ENCODE measurements around the gene RRAGB.
"Not testable (repeated sequence)": the region's sequence is repeated elsewhere in the genome, so short reads cannot be mapped to it uniquely, and the experiment has no call there.

RRAGB gene

GRCh38 chrX:55731826-55732225 lies 14.3 kb downstream of the RRAGB start:
- Histone ChIP-seq H3K9ac (ENCODE audit: low read depth, low read length) (no peak overlapping the region), H3K4me1 (ENCODE audit: insufficient read depth, low read length) (no peaks in the 10 kb centered on the region), H3K9me3 (ENCODE audit: control insufficient read depth, insufficient read depth, low read length) (no peaks in the 10 kb centered on the region), H3K36me3 (ENCODE audit: insufficient read depth, low read length) (no peaks in the 10 kb centered on the region)

- Histone ChIP-seq H3K9ac (ENCODE audit: low read depth, low read length) (no peak overlapping the region), H3K4me1 (ENCODE audit: insufficient read depth, low read length) (peaks cover 4% of the 10 kb centered on the region; the same call in 1 of the 2 replicates), H3K36me3 (ENCODE audit: insufficient read depth, low read length) (no peaks in the 10 kb centered on the region), H3K9me3 (ENCODE audit: control insufficient read depth, insufficient read depth, low read length) (no peaks in the 10 kb centered on the region)
Measured at GRCh38 chrX:55738969-55739368, 21.4 kb downstream of the RRAGB start.

GRCh38 chrX:55742649-55743048 lies 25.1 kb downstream of the RRAGB start:
- H3K9me3 ChIP-seq (ENCODE audit: control insufficient read depth, insufficient read depth, low read length), result no peaks in the 10 kb centered on the region
- H3K36me3 ChIP-seq (ENCODE audit: insufficient read depth, low read length), result no peaks in the 10 kb centered on the region; the same call in 1 of the 2 replicates
- no peak overlapping the region for H3K9ac ChIP-seq (ENCODE audit: low read depth, low read length)
- peaks cover 4% of the 10 kb centered on the region; the same call in 1 of the 2 replicates for H3K4me1 ChIP-seq (ENCODE audit: insufficient read depth, low read length)

- H3K36me3 ChIP-seq (ENCODE audit: insufficient read depth, low read length); H3K9ac ChIP-seq (ENCODE audit: low read depth, low read length); H3K9me3 ChIP-seq (ENCODE audit: control insufficient read depth, insufficient read depth, low read length); H3K4me1 ChIP-seq (ENCODE audit: insufficient read depth, low read length): not testable (repeated sequence)
Measured at GRCh38 chrX:55748463-55748862, 30.9 kb downstream of the RRAGB start.

- no peaks in the 10 kb centered on the region for H3K4me1 ChIP-seq (ENCODE audit: insufficient read depth, low read length)
- H3K36me3 ChIP-seq (ENCODE audit: insufficient read depth, low read length), result no peaks in the 10 kb centered on the region; the same call in 1 of the 2 replicates
- no peaks in the 10 kb centered on the region for H3K9me3 ChIP-seq (ENCODE audit: control insufficient read depth, insufficient read depth, low read length)
- no peak overlapping the region for H3K9ac ChIP-seq (ENCODE audit: low read depth, low read length)
Measured at GRCh38 chrX:55750256-55750655, 32.7 kb downstream of the RRAGB start.

GRCh38 chrX:55754861-55755294 lies 37.3 kb downstream of the RRAGB start:
- H3K9me3 ChIP-seq (ENCODE audit: control insufficient read depth, insufficient read depth, low read length), result no peaks in the 10 kb centered on the region
- H3K9ac ChIP-seq (ENCODE audit: low read depth, low read length), result no peak overlapping the region
- H3K4me1 ChIP-seq (ENCODE audit: insufficient read depth, low read length), result no peaks in the 10 kb centered on the region
- no peaks in the 10 kb centered on the region; the same call in 1 of the 2 replicates for H3K36me3 ChIP-seq (ENCODE audit: insufficient read depth, low read length)

GRCh38 chrX:55758033-55758432 lies 40.5 kb downstream of the RRAGB start:
- H3K9ac ChIP-seq (ENCODE audit: low read depth, low read length), result no peak overlapping the region
- H3K4me1 ChIP-seq (ENCODE audit: insufficient read depth, low read length), result no peaks in the 10 kb centered on the region
- no peaks in the 10 kb centered on the region; the same call in 1 of the 2 replicates for H3K36me3 ChIP-seq (ENCODE audit: insufficient read depth, low read length)
- no peaks in the 10 kb centered on the region for H3K9me3 ChIP-seq (ENCODE audit: control insufficient read depth, insufficient read depth, low read length)

GRCh38 chrX:55759478-55759877 lies 41.9 kb downstream of the RRAGB start:
- H3K4me1 ChIP-seq (ENCODE audit: insufficient read depth, low read length), result no peaks in the 10 kb centered on the region
- no peak overlapping the region for H3K9ac ChIP-seq (ENCODE audit: low read depth, low read length)
- no peaks in the 10 kb centered on the region for H3K9me3 ChIP-seq (ENCODE audit: control insufficient read depth, insufficient read depth, low read length)
- H3K36me3 ChIP-seq (ENCODE audit: insufficient read depth, low read length), result no peaks in the 10 kb centered on the region; the same call in 1 of the 2 replicates

- 0 out of 2 replicates have a peak, but pooled peaks cover 2% of the 10 kb centered on the region for H3K9me3 ChIP-seq (ENCODE audit: control insufficient read depth, insufficient read depth, low read length)
- no peaks in the 10 kb centered on the region for H3K36me3 ChIP-seq (ENCODE audit: insufficient read depth, low read length)
- no peak overlapping the region for H3K9ac ChIP-seq (ENCODE audit: low read depth, low read length)
- no peaks in the 10 kb centered on the region for H3K4me1 ChIP-seq (ENCODE audit: insufficient read depth, low read length)
Measured at GRCh38 chrX:55767100-55767499, 49.6 kb downstream of the RRAGB start.

- not testable (repeated sequence) for H3K36me3 ChIP-seq (ENCODE audit: insufficient read depth, low read length); H3K9me3 ChIP-seq (ENCODE audit: control insufficient read depth, insufficient read depth, low read length); H3K9ac ChIP-seq (ENCODE audit: low read depth, low read length); H3K4me1 ChIP-seq (ENCODE audit: insufficient read depth, low read length)
Measured at GRCh38 chrX:55774419-55774818, 56.9 kb downstream of the RRAGB start.

GRCh38 chrX:55777596-55777995 lies 60.0 kb downstream of the RRAGB start:
- Histone ChIP-seq H3K36me3 (ENCODE audit: insufficient read depth, low read length) (no peaks in the 10 kb centered on the region), H3K4me1 (ENCODE audit: insufficient read depth, low read length) (peaks cover 6% of the 10 kb centered on the region; the same call in 1 of the 2 replicates), H3K9ac (ENCODE audit: low read depth, low read length) (no peak overlapping the region), H3K9me3 (ENCODE audit: control insufficient read depth, insufficient read depth, low read length) (no peaks in the 10 kb centered on the region)

GRCh38 chrX:55778322-55778721 lies 60.8 kb downstream of the RRAGB start:
- Histone ChIP-seq H3K36me3 (ENCODE audit: insufficient read depth, low read length) (no peaks in the 10 kb centered on the region), H3K9me3 (ENCODE audit: control insufficient read depth, insufficient read depth, low read length) (no peaks in the 10 kb centered on the region), H3K9ac (ENCODE audit: low read depth, low read length) (no peak overlapping the region), H3K4me1 (ENCODE audit: insufficient read depth, low read length) (peaks cover 6% of the 10 kb centered on the region; the same call in 1 of the 2 replicates)

GRCh38 chrX:55783723-55784122 lies 66.2 kb downstream of the RRAGB start:
- Histone ChIP-seq H3K4me1 (ENCODE audit: insufficient read depth, low read length) (no peaks in the 10 kb centered on the region), H3K9me3 (ENCODE audit: control insufficient read depth, insufficient read depth, low read length) (no peaks in the 10 kb centered on the region), H3K9ac (ENCODE audit: low read depth, low read length) (no peak overlapping the region), H3K36me3 (ENCODE audit: insufficient read depth, low read length) (no peaks in the 10 kb centered on the region)

GRCh38 chrX:55787063-55787462 lies 69.5 kb downstream of the RRAGB start:
- Histone ChIP-seq H3K36me3 (ENCODE audit: insufficient read depth, low read length) (no peaks in the 10 kb centered on the region), H3K9ac (ENCODE audit: low read depth, low read length) (no peak overlapping the region), H3K9me3 (ENCODE audit: control insufficient read depth, insufficient read depth, low read length) (no peaks in the 10 kb centered on the region), H3K4me1 (ENCODE audit: insufficient read depth, low read length) (no peaks in the 10 kb centered on the region)

GRCh38 chrX:55787727-55788126 lies 70.2 kb downstream of the RRAGB start:
- H3K36me3 ChIP-seq (ENCODE audit: insufficient read depth, low read length), result no peaks in the 10 kb centered on the region
- H3K9me3 ChIP-seq (ENCODE audit: control insufficient read depth, insufficient read depth, low read length), result no peaks in the 10 kb centered on the region
- no peak overlapping the region for H3K9ac ChIP-seq (ENCODE audit: low read depth, low read length)
- no peaks in the 10 kb centered on the region for H3K4me1 ChIP-seq (ENCODE audit: insufficient read depth, low read length)

GRCh38 chrX:55794405-55794804 lies 76.9 kb downstream of the RRAGB start:
- Histone ChIP-seq H3K36me3 (ENCODE audit: insufficient read depth, low read length) (no peaks in the 10 kb centered on the region), H3K9ac (ENCODE audit: low read depth, low read length) (no peak overlapping the region), H3K4me1 (ENCODE audit: insufficient read depth, low read length) (no peaks in the 10 kb centered on the region), H3K9me3 (ENCODE audit: control insufficient read depth, insufficient read depth, low read length) (no peaks in the 10 kb centered on the region)
